Gastrocnemius medialis (tissue), 4 donors: Measurements from ENCODE around the gene LMNTD2. TPM values are rescaled to one million over a fixed set of nuclear protein-coding genes. Genes with fewer than 3 reads are reported as not detected.

Experiments
- ATAC-seq, 2 donors: fragments of 150-250 bp; one replicate each; pipeline ENCODE4 v1.9.1; 2016
- DNase-seq, 2 donors: peaks; one replicate each; pipeline ENCODE4 v3.0.0-alpha.2; 2019
- H3K27ac ChIP-seq, 4 donors: fragments of 200-600 bp; sonication (generic); 1 replicate in 1 of 4; 2 replicates in 3 of 4; pipeline ENCODE4 v1.5.1; 2016 to 2018; ENCODE audit warnings: mild to moderate bottlenecking in 2 of 4, moderate library complexity in 1 of 4
- H3K27me3 ChIP-seq, 3 donors: fragments of 200-600 bp; sonication (generic) in 2 of 3; 1 replicate in 1 of 3; 2 replicates in 2 of 3; pipeline versions ENCODE4 v1.5.1 to v1.6.0; 2016 to 2019; ENCODE audit warnings: mild to moderate bottlenecking in 1 of 3, moderate library complexity in 1 of 3
- H3K36me3 ChIP-seq, 2 donors: fragments of 200-600 bp; sonication (generic) in 1 of 2; one replicate each; pipeline ENCODE4 v1.5.1; 2017 to 2018
- H3K4me1 ChIP-seq, 2 donors: fragments of 200-600 bp; sonication (generic) in 1 of 2; one replicate each; pipeline ENCODE4 v1.5.1; 2016 to 2017; ENCODE audit warnings: mild to moderate bottlenecking in 2 of 2
- H3K4me3 ChIP-seq, 4 donors: fragments of 200-600 bp; sonication (generic) in 3 of 4; 1 replicate in 1 of 4; 2 replicates in 3 of 4; pipeline ENCODE4 v1.5.1; 2016 to 2019; ENCODE audit warnings: mild to moderate bottlenecking in 2 of 4
- H3K9me3 ChIP-seq, 3 donors: fragments of 200-600 bp; sonication (generic) in 2 of 3; 1 replicate in 1 of 3; 2 replicates in 2 of 3; pipeline ENCODE4 v1.5.1; 2016 to 2019
- CTCF ChIP-seq, 5 experiments: fragments of 450-650 bp in 3 of 5; fragments of 200-600 bp in 2 of 5; sonication (generic) in 2 of 5; IDR thresholded peaks in 4 of 5; conservative IDR thresholded peaks in 1 of 5; 1 replicate in 4 of 5; 2 replicates in 1 of 5; pipeline ENCODE4 v1.5.1; 2016 to 2019; ENCODE audit warnings: antibody characterized with exemption in 5 of 5, mild to moderate bottlenecking in 3 of 5, moderate library complexity in 3 of 5
- POLR2A ChIP-seq, 2 donors: fragments of 450-650 bp; IDR thresholded peaks; one replicate each; pipeline ENCODE4 v1.6.1; 2017; ENCODE audit warnings: antibody characterized with exemption in 2 of 2, mild to moderate bottlenecking in 2 of 2, moderate library complexity in 2 of 2
- in situ Hi-C, 4 donors: fragments of 200-750 bp; cut with MboI; loops; one replicate each; pipeline versions ENCODE4 v1.15.0 to v1.8.0; 2017; ENCODE audit warnings: low sequenced_read_pairs in 4 of 4
- intact Hi-C: fragments of 100-400 bp; cut with DNase I; formaldehyde crosslinking; loops from one replicate; pipeline ENCODE4 v1.15.1; 2023; ENCODE audit warnings: low total_unique reads
- total RNA-seq, 4 donors: library from RNA; depleted of rRNA; stranded (reverse); fragments of >200 nt; gene quantifications; one replicate each; pipeline versions ENCODE4 v1.1.0 to v1.2.3, GENCODE V29; 2016

LMNTD2 gene
- total RNA-seq, 4 donors from 2014 or later: 0.13 to 1.5 TPM; not detected in 2

GRCh38 chr11:530960-531831 is 29.3 kb downstream of the LMNTD2 start:
- TF ChIP-seq CTCF (IDR thresholded peaks at IDR 0.05 in 4 of 5, conservative IDR thresholded peaks at IDR 0.05 in 1 of 5): no peak
- no peak for TF ChIP-seq POLR2A (IDR thresholded peaks at IDR 0.05)
- no peak for DNase-seq
- no peak for ATAC-seq
- Histone ChIP-seq H3K27me3 (no peaks in the 10 kb centered on the region), H3K4me3 (no peak overlapping the region), H3K27ac (no peak overlapping the region), H3K36me3 (peaks cover 0 to 21% of the 10 kb centered on the region in 2 donors), H3K9me3 (no peaks in the 10 kb centered on the region), H3K4me1 (peaks cover 18 to 25% of the 10 kb centered on the region in 2 donors)
- intact Hi-C loops (no loop called here), in situ Hi-C loops (no loop called here)

GRCh38 chr11:529728-530411 is 30.7 kb downstream of the LMNTD2 start:
- DNase-seq: no peak
- H3K9me3 ChIP-seq: no peaks in the 10 kb centered on the region
- H3K4me3 ChIP-seq: no peak overlapping the region
- no peak for TF ChIP-seq POLR2A (IDR thresholded peaks at IDR 0.05)
- TF ChIP-seq CTCF (IDR thresholded peaks at IDR 0.05 in 4 of 5, conservative IDR thresholded peaks at IDR 0.05 in 1 of 5): no peak
- in situ Hi-C loops: no loop called here
- peaks cover 18 to 25% of the 10 kb centered on the region in 2 donors for H3K4me1 ChIP-seq
- ATAC-seq: no peak
- H3K36me3 ChIP-seq: peaks cover 0 to 21% of the 10 kb centered on the region in 2 donors
- intact Hi-C loops: no loop called here
- no peaks in the 10 kb centered on the region for H3K27me3 ChIP-seq
- H3K27ac ChIP-seq: no peak overlapping the region

GRCh38 chr11:528815-529727 is 31.5 kb downstream of the LMNTD2 start:
- TF ChIP-seq POLR2A (IDR thresholded peaks at IDR 0.05): no peak
- no peak for TF ChIP-seq CTCF (IDR thresholded peaks at IDR 0.05 in 4 of 5, conservative IDR thresholded peaks at IDR 0.05 in 1 of 5)
- H3K4me1 ChIP-seq: peaks cover 13 to 18% of the 10 kb centered on the region in 2 donors
- peak in 1 of 2 donors; percentile 44 for DNase-seq
- intact Hi-C loops: no loop called here
- ATAC-seq: peak; percentile 35 to 69
- H3K4me3 ChIP-seq: no peak overlapping the region
- H3K27me3 ChIP-seq: no peaks in the 10 kb centered on the region
- H3K36me3 ChIP-seq: peaks cover 0 to 21% of the 10 kb centered on the region in 2 donors
- H3K9me3 ChIP-seq: no peaks in the 10 kb centered on the region
- no peak overlapping the region for H3K27ac ChIP-seq
- in situ Hi-C loops: no loop called here

GRCh38 chr11:528166-528814 is 32.2 kb downstream of the LMNTD2 start:
- Histone ChIP-seq H3K27ac (no peak overlapping the region), H3K27me3 (no peaks in the 10 kb centered on the region), H3K9me3 (no peaks in the 10 kb centered on the region), H3K36me3 (peaks cover 0 to 14% of the 10 kb centered on the region in 2 donors), H3K4me3 (no peak overlapping the region), H3K4me1 (peaks cover 7 to 12% of the 10 kb centered on the region in 2 donors)
- DNase-seq (no peak), ATAC-seq (peak; percentile 18 to 41)
- no peak for TF ChIP-seq POLR2A (IDR thresholded peaks at IDR 0.05)
- TF ChIP-seq CTCF (IDR thresholded peaks at IDR 0.05 in 4 of 5, conservative IDR thresholded peaks at IDR 0.05 in 1 of 5): no peak
- in situ Hi-C loops (no loop called here), intact Hi-C loops (no loop called here)
